Kidney (tissue), 14 donors: Measurements from ENCODE around the gene SORD. TPM values are rescaled to one million over a fixed set of nuclear protein-coding genes. Genes with fewer than 3 reads are reported as not detected.

Experiments
- DNase-seq, 5 donors: peaks; one replicate each; pipeline ENCODE4 v3.0.0-alpha.2; 2013 to 2020
- FAIRE-seq: peaks from 2 replicates; lab custom pipeline; 2012; peaks lifted over from hg19 to GRCh38; lab: Jason Lieb, UNC
- H3K27ac ChIP-seq, 2 donors: one replicate each; pipeline ENCODE4 v1.7.0; 2013; ENCODE audit warnings: low read depth in 2 of 2, low read length in 2 of 2, inconsistent platforms in 1 of 2
- H3K27me3 ChIP-seq: one replicate; pipeline ENCODE4 v1.7.1; 2013; ENCODE audit warnings: low read length, inconsistent platforms; ENCODE audit not compliant: control insufficient read depth, insufficient read depth
- H3K36me3 ChIP-seq, 3 donors: one replicate each; pipeline versions ENCODE4 v1.7.0 to v1.7.1; 2013; ENCODE audit warnings: low read length in 3 of 3, control low read depth in 1 of 3, inconsistent platforms in 1 of 3; ENCODE audit not compliant: insufficient read depth in 3 of 3, control insufficient read depth in 2 of 3
- H3K4me1 ChIP-seq, 3 donors: one replicate each; pipeline versions ENCODE4 v1.7.0 to v1.7.1; 2013; ENCODE audit warnings: low read length in 3 of 3, inconsistent platforms in 1 of 3, low read depth in 1 of 3; ENCODE audit not compliant: control insufficient read depth in 2 of 3, insufficient read depth in 2 of 3
- H3K4me3 ChIP-seq, 3 donors: one replicate each; pipeline versions ENCODE4 v1.7.0 to v1.8.1; 2013; ENCODE audit warnings: low read length in 3 of 3, control low read depth in 1 of 3, inconsistent platforms in 1 of 3
- H3K9ac ChIP-seq, 3 donors: one replicate each; pipeline versions ENCODE4 v1.7.0 to v1.7.1; 2013; ENCODE audit warnings: low read length in 3 of 3, control low read depth in 1 of 3, inconsistent platforms in 1 of 3
- H3K9me3 ChIP-seq, 3 donors: one replicate each; pipeline versions ENCODE4 v1.7.0 to v1.7.1; 2013; ENCODE audit warnings: low read length in 3 of 3, control low read depth in 1 of 3, inconsistent platforms in 1 of 3; ENCODE audit not compliant: control insufficient read depth in 2 of 3, insufficient read depth in 1 of 3
- CTCF ChIP-seq: IDR thresholded peaks from 3 replicates; pipeline ENCODE4 v1.5.1; 2012; ENCODE audit warnings: mild to moderate bottlenecking, moderate library complexity, borderline replicate concordance; ENCODE audit not compliant: insufficient read depth; ENCODE audit errors: extremely low read depth
- intact Hi-C: fragments of 100-400 bp; cut with DNase I; formaldehyde crosslinking; loops from one replicate; pipeline ENCODE4 v1.11.1; 2022
- polyA plus RNA-seq: library from polyadenylated mRNA; stranded (reverse); fragments of 350-450 nt; fragmentation: Illumina TruSeq; extraction: RNeasy Lipid Tissue Mini Kit (QIAGEN cat#74804); gene quantifications from one replicate; pipeline ENCODE4 v1.2.3, GENCODE V29; 2014; ENCODE audit warnings: low read depth, low replicate concordance; ENCODE audit not compliant: insufficient read depth
- total RNA-seq: library from RNA; stranded (reverse); fragmentation: NEBNext Ultra II Directional; extraction: Animal tissue kit (Norgen Biotek cat#: 25700); gene quantifications from one replicate; pipeline ENCODE4 v1.2.1, GENCODE V29; 2021
- donor health status: control.
- donor health status: control.
- donor health status: control.
- donor health status: control.
- donor health status: control.
- donor health status: DM: yes; HTN: yes; CAD: no.
- donor health status: Normal renal cell carcinoma (clear cell type).

The SORD gene
- total and polyA plus RNA-seq, 2 donors from 2014 or later = 14.2 to 83.0 TPM

DNA sequence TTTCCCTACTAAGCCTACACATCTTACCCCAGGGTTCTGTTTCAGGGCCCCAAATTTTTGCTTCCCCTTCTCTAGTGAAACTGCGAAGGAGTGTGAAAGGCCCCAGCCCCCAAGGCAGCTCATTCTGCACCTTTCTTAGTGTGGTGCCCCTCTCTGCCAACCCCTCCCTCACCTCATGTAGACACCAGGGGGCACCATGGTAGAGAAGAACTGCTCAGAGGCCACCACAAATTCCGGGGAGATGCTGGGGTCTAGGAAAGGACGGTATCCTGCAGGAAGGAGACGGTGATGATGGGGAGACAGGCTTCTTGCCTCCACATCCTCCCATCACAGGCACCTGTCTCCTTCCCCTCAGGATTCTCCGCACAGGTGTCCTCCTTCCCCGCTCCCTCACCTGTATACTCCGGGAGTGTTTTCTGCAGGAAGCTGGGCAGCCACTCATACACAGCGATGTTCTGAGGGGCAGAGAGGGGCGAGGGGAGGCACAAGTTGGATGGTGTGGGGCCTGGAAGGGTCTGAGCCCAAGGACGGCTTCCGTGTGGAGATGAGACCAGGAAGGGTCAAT, 87.3 kb downstream of the SORD start:
- no peak overlapping the region for H3K4me3 ChIP-seq
- DNase-seq (no peak), FAIRE-seq (no peak)
- no peak overlapping the region for H3K9ac ChIP-seq
- no peaks in the 10 kb centered on the region for H3K9me3 ChIP-seq
- no peak overlapping the region for H3K27ac ChIP-seq
- H3K4me1 ChIP-seq = peaks cover 0 to 23% (median 0%) of the 10 kb centered on the region in 3 donors
- intact Hi-C loops = no loop called here
- no peak for TF ChIP-seq CTCF
- H3K27me3 ChIP-seq = peaks cover 41% of the 10 kb centered on the region
- H3K36me3 ChIP-seq = no peaks in the 10 kb centered on the region

DNA sequence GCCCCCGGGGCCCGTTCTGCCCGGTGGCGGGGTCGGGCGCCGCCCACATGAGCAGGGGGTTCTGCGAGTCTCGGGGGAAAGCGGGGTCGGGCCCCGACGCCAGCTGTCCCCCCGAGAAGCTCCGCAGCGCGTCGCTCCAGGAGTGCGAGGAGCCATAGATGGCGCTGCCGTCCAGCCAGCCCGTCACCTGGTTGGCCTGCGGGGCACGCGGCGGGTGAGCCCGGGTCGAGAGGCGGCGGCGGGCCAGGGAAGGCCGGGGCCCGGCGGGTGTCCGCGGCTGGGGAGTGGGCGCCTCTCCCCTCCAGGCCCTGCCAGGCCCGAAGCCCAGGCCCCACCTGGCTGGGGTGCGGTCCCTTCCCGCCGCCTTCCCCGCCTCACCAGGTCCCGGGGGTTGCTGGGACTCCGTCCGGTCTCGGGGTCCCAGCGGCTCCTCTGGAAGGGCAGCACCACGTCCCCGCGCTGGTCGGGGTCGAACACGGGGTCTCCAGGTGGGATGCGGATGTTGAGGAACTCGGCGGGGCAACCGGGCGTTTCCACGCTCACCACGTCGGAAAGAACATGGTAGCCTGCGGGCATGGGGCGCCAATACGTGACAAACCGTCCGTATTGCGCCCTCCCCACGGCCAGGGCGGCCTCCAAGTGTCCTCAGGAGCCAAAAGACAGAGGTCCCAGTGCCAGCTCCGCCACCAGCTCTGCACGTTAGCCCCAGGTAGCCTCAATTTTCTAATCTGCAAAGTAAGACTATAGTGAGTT, 88.6 kb downstream of the SORD start:
- FAIRE-seq = no peak
- Histone ChIP-seq H3K4me1 (peaks cover 0 to 25% (median 0%) of the 10 kb centered on the region in 3 donors), H3K9ac (no peak overlapping the region), H3K9me3 (no peaks in the 10 kb centered on the region), H3K36me3 (no peaks in the 10 kb centered on the region), H3K27ac (no peak overlapping the region), H3K4me3 (no peak overlapping the region), H3K27me3 (peaks cover 53% of the 10 kb centered on the region)
- no peak for TF ChIP-seq CTCF
- no peak for DNase-seq
- intact Hi-C loops = no loop called here

DNA sequence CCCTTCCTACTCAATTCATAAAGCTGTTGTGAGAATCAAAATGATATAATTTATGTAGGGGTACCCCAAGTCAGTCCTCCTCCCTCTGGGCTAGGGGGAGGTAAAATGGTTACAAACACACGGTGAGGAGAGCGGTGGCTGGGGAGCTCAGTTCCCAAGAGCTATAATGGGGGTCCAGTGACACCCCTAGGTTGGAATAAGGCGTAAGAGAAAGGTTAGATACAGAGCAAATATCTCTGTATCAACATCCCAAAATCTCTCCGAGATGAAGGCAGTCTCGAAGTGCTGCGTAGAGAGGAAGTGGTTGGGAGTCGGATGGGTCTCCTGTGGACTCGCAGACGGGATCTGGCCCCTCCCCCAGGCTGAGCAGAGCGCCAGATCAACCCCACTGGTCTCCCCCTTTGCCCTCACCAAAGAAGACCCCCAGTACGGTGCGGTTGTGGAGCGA, 89.2 kb downstream of the SORD start:
- H3K4me3 ChIP-seq = no peak overlapping the region
- DNase-seq = peak in 1 of 5 donors; percentile 28
- H3K9ac ChIP-seq = no peak overlapping the region
- H3K9me3 ChIP-seq = no peaks in the 10 kb centered on the region
- H3K27ac ChIP-seq = no peak overlapping the region
- intact Hi-C loops = no loop called here
- peaks cover 59% of the 10 kb centered on the region for H3K27me3 ChIP-seq
- TF ChIP-seq CTCF = no peak
- FAIRE-seq = no peak
- no peaks in the 10 kb centered on the region for H3K36me3 ChIP-seq
- peaks cover 0 to 30% (median 0%) of the 10 kb centered on the region in 3 donors for H3K4me1 ChIP-seq
